Gastrocnemius medialis (tissue), 4 donors: Measurements from ENCODE around the gene RBM10.
"Not testable (repeated sequence)": the region's sequence is repeated elsewhere in the genome, so short reads cannot be mapped to it uniquely, and the experiment has no call there.

Experiments used
- CTCF ChIP-seq, 5 experiments: fragments of 450-650 bp in 3 of 5; fragments of 200-600 bp in 2 of 5; sonication (generic) in 2 of 5; IDR thresholded peaks in 4 of 5; conservative IDR thresholded peaks in 1 of 5; 1 replicate in 4 of 5; 2 replicates in 1 of 5; pipeline ENCODE4 v1.5.1; 2016 to 2019; ENCODE audit warnings: antibody characterized with exemption in 5 of 5, mild to moderate bottlenecking in 3 of 5, moderate library complexity in 3 of 5
- POLR2A ChIP-seq, 2 donors: fragments of 450-650 bp; IDR thresholded peaks; one replicate each; pipeline ENCODE4 v1.6.1; 2017; ENCODE audit warnings: antibody characterized with exemption in 2 of 2, mild to moderate bottlenecking in 2 of 2, moderate library complexity in 2 of 2

GRCh38 chrX:47124466-47124865, 20.6 kb upstream of the RBM10 start:
- TF ChIP-seq CTCF (IDR thresholded peaks at IDR 0.05 in 4 of 5, conservative IDR thresholded peaks at IDR 0.05 in 1 of 5); POLR2A (IDR thresholded peaks at IDR 0.05): not testable (repeated sequence)
